NCI-H2196 (cell line): ENCODE results near the gene IZUMO4.

Experiments used
- DNase-seq: peaks from one replicate; lab custom pipeline; 2025; ENCODE audit not compliant: unreplicated experiment; lab: John Stamatoyannopoulos, UW

IZUMO4 gene

DNA sequence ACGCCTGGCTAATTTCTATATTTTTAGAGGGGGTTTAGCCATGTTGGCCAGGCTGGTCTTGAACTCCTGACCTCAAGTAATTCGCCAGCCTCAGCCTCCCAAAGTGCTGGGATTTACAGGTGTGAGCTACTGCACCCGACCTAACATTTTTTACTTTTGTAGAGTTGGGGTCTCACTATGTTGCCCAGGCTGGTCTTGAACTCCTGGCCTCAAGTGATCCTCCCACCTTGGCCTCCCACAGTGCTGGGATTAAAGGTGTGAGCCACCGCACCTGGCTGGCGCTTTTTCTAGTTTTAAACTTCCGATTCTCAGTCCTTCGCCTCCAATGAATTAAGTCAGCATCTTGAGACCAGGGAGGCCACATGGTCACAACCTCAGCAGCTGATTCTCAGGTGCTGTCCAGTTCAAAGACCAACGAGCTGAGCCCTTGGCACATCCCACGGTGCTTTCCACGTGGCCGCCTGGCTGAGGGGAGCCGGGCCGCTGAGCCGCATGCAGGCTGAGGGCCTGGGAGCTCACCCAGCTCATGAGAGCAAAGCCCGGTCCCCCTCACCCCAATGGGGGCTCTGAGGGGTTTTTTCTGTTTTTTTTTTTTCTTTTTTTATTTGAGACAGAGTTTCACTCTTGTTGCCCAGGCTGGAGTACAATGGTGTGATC lies 45.6 kb downstream of the IZUMO4 start:
- DNase-seq = no peak

DNA sequence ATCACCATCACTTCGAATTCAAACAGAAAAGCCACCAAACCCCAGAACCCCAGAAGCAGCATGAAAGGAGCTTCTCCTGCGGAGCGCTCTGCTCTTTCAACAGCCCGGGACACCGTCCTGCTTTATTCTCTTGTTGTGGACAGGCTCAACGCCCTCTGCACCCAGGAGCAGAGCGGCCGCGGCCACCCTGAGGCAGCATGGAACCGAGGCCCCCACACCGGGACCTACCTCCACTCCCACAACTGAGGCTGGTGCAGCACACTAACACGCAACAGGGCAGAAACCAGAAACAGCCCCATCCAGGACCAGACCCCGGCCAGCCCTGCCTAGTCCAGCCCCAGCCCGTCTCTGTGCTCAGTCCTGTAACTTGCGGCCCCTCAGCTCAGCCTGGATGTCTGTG lies 47.5 kb downstream of the IZUMO4 start:
- DNase-seq = no peak

GRCh38 chr19:2145831-2146241 lies 49.1 kb downstream of the IZUMO4 start:
- DNase-seq = no peak

DNA sequence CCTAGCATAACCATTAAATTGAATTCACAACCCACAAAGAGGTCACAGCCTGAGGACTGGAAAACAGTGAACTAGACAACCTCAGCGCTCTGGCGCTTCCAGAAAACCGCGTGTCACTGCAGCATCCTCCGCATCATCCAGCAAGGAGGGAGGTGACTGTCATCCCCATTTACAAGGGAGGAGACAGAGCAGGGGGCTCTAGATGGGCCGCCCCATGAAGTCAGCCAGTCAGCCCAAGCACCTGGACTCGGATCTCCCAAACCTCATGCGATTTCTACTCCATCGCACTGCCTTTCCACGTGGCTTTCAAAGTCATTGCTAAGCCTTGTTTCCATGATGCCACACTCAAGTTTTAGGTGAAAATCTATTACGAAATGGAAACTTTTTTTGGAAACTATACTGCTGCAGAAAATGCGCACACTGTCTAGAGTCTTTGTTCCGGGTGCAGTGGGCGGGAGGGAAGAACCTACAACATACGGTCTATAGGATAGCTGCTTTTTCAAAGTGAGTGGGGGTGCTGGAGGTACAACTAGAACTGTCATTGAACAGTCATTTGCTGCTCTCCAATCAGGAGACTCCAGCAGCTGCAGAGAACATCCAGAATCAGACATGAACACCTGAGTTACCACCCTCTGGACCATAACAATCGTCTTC lies 51.9 kb downstream of the IZUMO4 start:
- no peak for DNase-seq
